H1 (cell line): Measurements from ENCODE around the gene NUDT3. TPM values are rescaled to one million over a fixed set of nuclear protein-coding genes. Genes with fewer than 3 reads are reported as not detected.

Experiments used
- CEBPB ChIP-seq: IDR thresholded peaks from 2 replicates; pipeline ENCODE4 v1.6.1; 2012; ENCODE audit warnings: low read depth, low read length
- CTBP2 ChIP-seq: IDR thresholded peaks from 2 replicates; pipeline ENCODE4 v1.7.0; 2011; ENCODE audit warnings: borderline replicate concordance, mild to moderate bottlenecking, moderate library complexity, mixed read lengths, low read length; ENCODE audit not compliant: insufficient read depth, insufficient read length
- KDM5A ChIP-seq: fragments of 200-600 bp; IDR thresholded peaks from 2 replicates; pipeline ENCODE4 v1.7.1; 2012; ENCODE audit warnings: mild to moderate bottlenecking, low read length, inconsistent platforms, mixed read lengths
- PHF8 ChIP-seq: fragments of 200-600 bp; sonication (generic); conservative IDR thresholded peaks from 2 replicates; pipeline ENCODE4 v1.7.1; 2012; ENCODE audit warnings: low read depth, mild to moderate bottlenecking, inconsistent platforms, low read length, moderate library complexity
- POLR2A ChIP-seq, 2 experiments: IDR thresholded peaks; 1 replicate in 1 of 2; 2 replicates in 1 of 2; pipeline ENCODE4 v1.6.1; 2011; ENCODE audit warnings: low read depth in 2 of 2, low read length in 2 of 2, mild to moderate bottlenecking in 2 of 2; ENCODE audit errors: control extremely low read depth in 1 of 2
- SAP30 ChIP-seq: fragments of 300-600 bp; sonication (generic); IDR thresholded peaks from 2 replicates; pipeline ENCODE4 v1.7.1; 2012; ENCODE audit warnings: low read length, moderate library complexity, mild to moderate bottlenecking, inconsistent platforms; ENCODE audit not compliant: insufficient read depth, insufficient replicate concordance
- polyA plus RNA-seq, 7 experiments: library from polyadenylated mRNA; depleted of rRNA in 3 of 7; stranded (reverse) in 5 of 7; unstranded in 2 of 7; fragments of >200 nt in 5 of 7; fragments of 200-250 nt in 2 of 7; gene quantifications; 1 replicate in 5 of 7; 2 replicates in 1 of 7; 4 replicates in 1 of 7; pipeline versions ENCODE4 v1.2.1 to v1.2.3, GENCODE V29; 2011 to 2013; ENCODE audit warnings: missing spikeins in 2 of 7, mixed read lengths in 2 of 7
- total RNA-seq: library from RNA; stranded (reverse); fragmentation: NEBNext Ultra II Directional; extraction: Animal tissue kit (Norgen Biotek cat#: 25700); gene quantifications from 2 replicates; pipeline ENCODE4 v1.2.1, GENCODE V29; 2021
- TF ChIP-seq, protein P1 (sequence below): fragments of 300-600 bp; sonication (generic); IDR thresholded peaks from 2 replicates; pipeline ENCODE4 v1.7.1; 2012; ENCODE audit warnings: low read length, moderate library complexity, mild to moderate bottlenecking, inconsistent platforms; ENCODE audit not compliant: insufficient replicate concordance
- TF ChIP-seq, protein P2 (sequence below): IDR thresholded peaks from 2 replicates; pipeline ENCODE4 v1.6.1; 2012; ENCODE audit warnings: low read length, inconsistent platforms

Gene NUDT3
- total and polyA plus RNA-seq, 2 of the 8 experiments (the other 6 are each of a cell fraction or from before 2014, with no cell fraction given) = 14.1 to 36.9 TPM

- TF ChIP-seq, protein P1, sequence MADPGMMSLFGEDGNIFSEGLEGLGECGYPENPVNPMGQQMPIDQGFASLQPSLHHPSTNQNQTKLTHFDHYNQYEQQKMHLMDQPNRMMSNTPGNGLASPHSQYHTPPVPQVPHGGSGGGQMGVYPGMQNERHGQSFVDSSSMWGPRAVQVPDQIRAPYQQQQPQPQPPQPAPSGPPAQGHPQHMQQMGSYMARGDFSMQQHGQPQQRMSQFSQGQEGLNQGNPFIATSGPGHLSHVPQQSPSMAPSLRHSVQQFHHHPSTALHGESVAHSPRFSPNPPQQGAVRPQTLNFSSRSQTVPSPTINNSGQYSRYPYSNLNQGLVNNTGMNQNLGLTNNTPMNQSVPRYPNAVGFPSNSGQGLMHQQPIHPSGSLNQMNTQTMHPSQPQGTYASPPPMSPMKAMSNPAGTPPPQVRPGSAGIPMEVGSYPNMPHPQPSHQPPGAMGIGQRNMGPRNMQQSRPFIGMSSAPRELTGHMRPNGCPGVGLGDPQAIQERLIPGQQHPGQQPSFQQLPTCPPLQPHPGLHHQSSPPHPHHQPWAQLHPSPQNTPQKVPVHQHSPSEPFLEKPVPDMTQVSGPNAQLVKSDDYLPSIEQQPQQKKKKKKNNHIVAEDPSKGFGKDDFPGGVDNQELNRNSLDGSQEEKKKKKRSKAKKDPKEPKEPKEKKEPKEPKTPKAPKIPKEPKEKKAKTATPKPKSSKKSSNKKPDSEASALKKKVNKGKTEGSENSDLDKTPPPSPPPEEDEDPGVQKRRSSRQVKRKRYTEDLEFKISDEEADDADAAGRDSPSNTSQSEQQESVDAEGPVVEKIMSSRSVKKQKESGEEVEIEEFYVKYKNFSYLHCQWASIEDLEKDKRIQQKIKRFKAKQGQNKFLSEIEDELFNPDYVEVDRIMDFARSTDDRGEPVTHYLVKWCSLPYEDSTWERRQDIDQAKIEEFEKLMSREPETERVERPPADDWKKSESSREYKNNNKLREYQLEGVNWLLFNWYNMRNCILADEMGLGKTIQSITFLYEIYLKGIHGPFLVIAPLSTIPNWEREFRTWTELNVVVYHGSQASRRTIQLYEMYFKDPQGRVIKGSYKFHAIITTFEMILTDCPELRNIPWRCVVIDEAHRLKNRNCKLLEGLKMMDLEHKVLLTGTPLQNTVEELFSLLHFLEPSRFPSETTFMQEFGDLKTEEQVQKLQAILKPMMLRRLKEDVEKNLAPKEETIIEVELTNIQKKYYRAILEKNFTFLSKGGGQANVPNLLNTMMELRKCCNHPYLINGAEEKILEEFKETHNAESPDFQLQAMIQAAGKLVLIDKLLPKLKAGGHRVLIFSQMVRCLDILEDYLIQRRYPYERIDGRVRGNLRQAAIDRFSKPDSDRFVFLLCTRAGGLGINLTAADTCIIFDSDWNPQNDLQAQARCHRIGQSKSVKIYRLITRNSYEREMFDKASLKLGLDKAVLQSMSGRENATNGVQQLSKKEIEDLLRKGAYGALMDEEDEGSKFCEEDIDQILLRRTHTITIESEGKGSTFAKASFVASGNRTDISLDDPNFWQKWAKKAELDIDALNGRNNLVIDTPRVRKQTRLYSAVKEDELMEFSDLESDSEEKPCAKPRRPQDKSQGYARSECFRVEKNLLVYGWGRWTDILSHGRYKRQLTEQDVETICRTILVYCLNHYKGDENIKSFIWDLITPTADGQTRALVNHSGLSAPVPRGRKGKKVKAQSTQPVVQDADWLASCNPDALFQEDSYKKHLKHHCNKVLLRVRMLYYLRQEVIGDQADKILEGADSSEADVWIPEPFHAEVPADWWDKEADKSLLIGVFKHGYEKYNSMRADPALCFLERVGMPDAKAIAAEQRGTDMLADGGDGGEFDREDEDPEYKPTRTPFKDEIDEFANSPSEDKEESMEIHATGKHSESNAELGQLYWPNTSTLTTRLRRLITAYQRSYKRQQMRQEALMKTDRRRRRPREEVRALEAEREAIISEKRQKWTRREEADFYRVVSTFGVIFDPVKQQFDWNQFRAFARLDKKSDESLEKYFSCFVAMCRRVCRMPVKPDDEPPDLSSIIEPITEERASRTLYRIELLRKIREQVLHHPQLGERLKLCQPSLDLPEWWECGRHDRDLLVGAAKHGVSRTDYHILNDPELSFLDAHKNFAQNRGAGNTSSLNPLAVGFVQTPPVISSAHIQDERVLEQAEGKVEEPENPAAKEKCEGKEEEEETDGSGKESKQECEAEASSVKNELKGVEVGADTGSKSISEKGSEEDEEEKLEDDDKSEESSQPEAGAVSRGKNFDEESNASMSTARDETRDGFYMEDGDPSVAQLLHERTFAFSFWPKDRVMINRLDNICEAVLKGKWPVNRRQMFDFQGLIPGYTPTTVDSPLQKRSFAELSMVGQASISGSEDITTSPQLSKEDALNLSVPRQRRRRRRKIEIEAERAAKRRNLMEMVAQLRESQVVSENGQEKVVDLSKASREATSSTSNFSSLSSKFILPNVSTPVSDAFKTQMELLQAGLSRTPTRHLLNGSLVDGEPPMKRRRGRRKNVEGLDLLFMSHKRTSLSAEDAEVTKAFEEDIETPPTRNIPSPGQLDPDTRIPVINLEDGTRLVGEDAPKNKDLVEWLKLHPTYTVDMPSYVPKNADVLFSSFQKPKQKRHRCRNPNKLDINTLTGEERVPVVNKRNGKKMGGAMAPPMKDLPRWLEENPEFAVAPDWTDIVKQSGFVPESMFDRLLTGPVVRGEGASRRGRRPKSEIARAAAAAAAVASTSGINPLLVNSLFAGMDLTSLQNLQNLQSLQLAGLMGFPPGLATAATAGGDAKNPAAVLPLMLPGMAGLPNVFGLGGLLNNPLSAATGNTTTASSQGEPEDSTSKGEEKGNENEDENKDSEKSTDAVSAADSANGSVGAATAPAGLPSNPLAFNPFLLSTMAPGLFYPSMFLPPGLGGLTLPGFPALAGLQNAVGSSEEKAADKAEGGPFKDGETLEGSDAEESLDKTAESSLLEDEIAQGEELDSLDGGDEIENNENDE = no peak
- TF ChIP-seq KDM5A = no peak
- no peak for TF ChIP-seq CTBP2
- TF ChIP-seq, protein P2, sequence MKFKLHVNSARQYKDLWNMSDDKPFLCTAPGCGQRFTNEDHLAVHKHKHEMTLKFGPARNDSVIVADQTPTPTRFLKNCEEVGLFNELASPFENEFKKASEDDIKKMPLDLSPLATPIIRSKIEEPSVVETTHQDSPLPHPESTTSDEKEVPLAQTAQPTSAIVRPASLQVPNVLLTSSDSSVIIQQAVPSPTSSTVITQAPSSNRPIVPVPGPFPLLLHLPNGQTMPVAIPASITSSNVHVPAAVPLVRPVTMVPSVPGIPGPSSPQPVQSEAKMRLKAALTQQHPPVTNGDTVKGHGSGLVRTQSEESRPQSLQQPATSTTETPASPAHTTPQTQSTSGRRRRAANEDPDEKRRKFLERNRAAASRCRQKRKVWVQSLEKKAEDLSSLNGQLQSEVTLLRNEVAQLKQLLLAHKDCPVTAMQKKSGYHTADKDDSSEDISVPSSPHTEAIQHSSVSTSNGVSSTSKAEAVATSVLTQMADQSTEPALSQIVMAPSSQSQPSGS = no peak
- no peak for TF ChIP-seq CEBPB
- no peak for TF ChIP-seq SAP30
- peak in 1 of 2 experiments; percentile 96; a peak in 2 of 3 replicates for TF ChIP-seq POLR2A (IDR thresholded peaks at IDR 0.05; ENCODE audit: control extremely low read depth in 1 of 2, low read depth in 2 of 2, low read length in 2 of 2)
- peak; percentile 91 for TF ChIP-seq PHF8
These were observed 155.8 kb downstream of the NUDT3 start, which contains the start of gene HMGA1 (continued) for GRCh38 chr6:34236443-34237315.
